ENCODE data around the gene ECM2.

Gene ECM2

DNA sequence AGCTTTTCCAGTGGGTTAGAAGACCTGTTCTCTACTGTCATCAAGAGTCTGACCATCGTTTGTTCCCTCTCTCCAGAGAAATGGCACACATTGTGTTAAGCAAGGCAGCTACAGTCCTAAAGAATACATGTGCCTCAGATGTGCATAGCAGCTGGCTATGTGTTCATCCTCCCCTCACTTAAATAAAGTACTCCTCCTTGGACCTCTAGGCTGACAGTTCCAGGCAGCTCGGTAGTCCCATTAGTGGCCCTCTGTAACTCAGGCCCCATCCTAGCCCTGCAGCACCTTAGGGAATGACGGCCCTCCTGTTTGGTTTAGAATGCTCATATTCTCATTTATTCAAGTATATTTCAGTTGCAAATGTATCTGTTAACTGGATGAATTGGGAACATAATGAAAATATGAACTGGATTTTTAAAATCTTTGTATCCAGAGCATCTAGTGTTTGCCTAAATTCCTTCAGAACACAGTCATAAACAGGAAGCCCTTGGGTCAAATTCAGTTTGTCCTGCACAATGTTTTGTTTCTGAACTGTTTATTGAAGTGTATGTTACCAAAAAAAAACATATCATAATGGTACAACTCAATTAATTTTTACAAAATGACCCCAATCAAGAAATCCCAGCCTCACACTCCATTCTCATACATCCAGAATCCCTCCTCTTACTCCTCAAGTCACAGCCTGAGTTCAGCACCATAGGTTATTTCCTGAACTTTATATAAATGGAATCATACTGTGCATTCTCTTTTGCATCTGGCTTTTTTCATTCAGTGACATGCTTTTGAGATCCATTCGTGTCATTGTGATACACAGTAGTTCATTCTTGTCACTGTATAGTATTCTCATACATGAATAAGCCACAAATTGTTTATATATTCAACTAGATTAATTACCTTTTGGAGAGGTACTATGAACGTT lies 51.9 kb downstream of the ECM2 start:
- 95 to 100% methylated on average over 2 of the region's 5 CpGs for WGBS, 2 experiments (ENCODE audit: insufficient coverage in 2 of 2)
- peaks cover 21% of the 10 kb centered on the region for H3K4me1 ChIP-seq (ENCODE audit: control insufficient read depth, insufficient read depth, low read length, poor library complexity, severe bottlenecking)
- no peaks in the 10 kb centered on the region for H3K36me3 ChIP-seq (ENCODE audit: control insufficient read depth, insufficient read depth, low read length)
- no peak overlapping the region for H3K27ac ChIP-seq (ENCODE audit: low read depth, low read length, severe bottlenecking)
- H3K4me3 ChIP-seq (ENCODE audit: extremely low read depth, insufficient read depth, low read length, poor library complexity, severe bottlenecking), result no peak overlapping the region
- no peaks in the 10 kb centered on the region for H3K9me3 ChIP-seq (ENCODE audit: control insufficient read depth, low read length)

- no peak overlapping the region for H3K4me3 ChIP-seq (ENCODE audit: extremely low read depth, insufficient read depth, low read length, poor library complexity, severe bottlenecking)
- peaks cover 20% of the 10 kb centered on the region for H3K4me1 ChIP-seq (ENCODE audit: control insufficient read depth, insufficient read depth, low read length, poor library complexity, severe bottlenecking)
- no peaks in the 10 kb centered on the region for H3K9me3 ChIP-seq (ENCODE audit: control insufficient read depth, low read length)
- H3K36me3 ChIP-seq (ENCODE audit: control insufficient read depth, insufficient read depth, low read length), result no peaks in the 10 kb centered on the region
- no peak overlapping the region for H3K27ac ChIP-seq (ENCODE audit: low read depth, low read length, severe bottlenecking)
Measured at GRCh38 chr9:92482805-92483204, 53.0 kb downstream of the ECM2 start.

DNA sequence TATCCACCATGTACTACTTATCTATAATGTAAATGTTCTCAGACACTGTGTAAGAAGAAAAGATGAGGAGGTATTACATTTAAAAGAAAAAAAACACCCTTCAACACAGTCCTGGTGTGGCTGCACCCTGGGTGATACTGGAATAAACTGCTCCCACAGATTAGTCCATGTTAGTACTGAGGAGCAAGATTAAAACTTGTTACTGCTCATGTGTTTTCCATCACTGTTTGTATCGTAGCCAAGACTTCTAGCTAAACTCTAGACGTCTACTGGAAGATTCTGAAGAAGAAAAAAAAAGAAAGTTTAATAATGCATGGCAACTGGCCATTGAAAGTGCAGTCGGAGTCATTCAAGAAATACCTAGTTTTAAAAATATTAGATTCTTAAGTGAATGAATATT lies 53.5 kb downstream of the ECM2 start, which contains the start of gene ASPN:
TSS of gene ASPN (minus strand) at position 178 of the 400 bp plus-strand sequence.
- Histone ChIP-seq H3K4me1 (ENCODE audit: control insufficient read depth, insufficient read depth, low read length, poor library complexity, severe bottlenecking) (peaks cover 20% of the 10 kb centered on the region), H3K27ac (ENCODE audit: low read depth, low read length, severe bottlenecking) (no peak within 1 kb of the TSS), H3K4me3 (ENCODE audit: extremely low read depth, insufficient read depth, low read length, poor library complexity, severe bottlenecking) (no peak within 1 kb of the TSS), H3K9me3 (ENCODE audit: control insufficient read depth, low read length) (no peaks in the 10 kb centered on the region), H3K36me3 (ENCODE audit: control insufficient read depth, insufficient read depth, low read length) (no peaks in the 10 kb centered on the region)
- WGBS, 2 experiments (ENCODE audit: insufficient coverage in 2 of 2), result 88 to 100% methylated on average over 1 to 2 of the region's 3 CpGs

GRCh38 chr9:92480986-92481633 lies 54.7 kb downstream of the ECM2 start:
- Histone ChIP-seq H3K4me3 (ENCODE audit: extremely low read depth, insufficient read depth, low read length, poor library complexity, severe bottlenecking) (no peak overlapping the region), H3K27ac (ENCODE audit: low read depth, low read length, severe bottlenecking) (peak overlapping the region; percentile 76), H3K36me3 (ENCODE audit: control insufficient read depth, insufficient read depth, low read length) (no peaks in the 10 kb centered on the region), H3K4me1 (ENCODE audit: control insufficient read depth, insufficient read depth, low read length, poor library complexity, severe bottlenecking) (peaks cover 20% of the 10 kb centered on the region), H3K9me3 (ENCODE audit: control insufficient read depth, low read length) (no peaks in the 10 kb centered on the region)
- no CpG with 5 or more reads among the region's 2 CpGs for WGBS, 2 experiments (ENCODE audit: insufficient coverage in 2 of 2)

DNA sequence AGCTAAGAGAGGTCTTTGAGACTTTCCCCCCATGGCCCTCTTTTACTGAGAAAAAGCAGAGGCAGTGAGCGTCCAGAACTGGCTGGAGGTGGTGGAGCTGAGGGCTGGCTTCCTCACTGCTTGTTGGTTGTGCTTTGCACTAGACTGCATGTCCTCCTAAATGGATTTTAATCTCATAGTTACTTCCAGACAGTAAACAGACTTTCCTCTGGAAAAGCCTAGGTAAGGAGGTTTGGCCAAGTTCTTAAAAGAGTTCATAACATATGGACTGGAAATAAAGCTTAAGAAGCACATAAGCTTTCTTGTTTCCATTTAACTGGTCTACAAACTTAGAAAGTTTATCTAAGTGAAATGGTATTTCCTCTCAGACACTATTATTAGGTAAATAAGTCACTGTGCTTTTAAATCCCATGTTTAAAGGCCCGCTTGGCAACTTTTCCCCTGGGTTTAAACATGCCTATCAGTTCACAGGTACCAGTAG lies 55.5 kb downstream of the ECM2 start:
- no peaks in the 10 kb centered on the region for H3K36me3 ChIP-seq (ENCODE audit: control insufficient read depth, insufficient read depth, low read length)
- no peak overlapping the region for H3K4me3 ChIP-seq (ENCODE audit: extremely low read depth, insufficient read depth, low read length, poor library complexity, severe bottlenecking)
- H3K4me1 ChIP-seq (ENCODE audit: control insufficient read depth, insufficient read depth, low read length, poor library complexity, severe bottlenecking), result peaks cover 20% of the 10 kb centered on the region
- 71% methylated on average over 1 of the region's 2 CpGs; no CpG with 5 or more reads in 1 of the 2 experiments for WGBS, 2 experiments (ENCODE audit: insufficient coverage in 2 of 2)
- H3K9me3 ChIP-seq (ENCODE audit: control insufficient read depth, low read length), result no peaks in the 10 kb centered on the region
- H3K27ac ChIP-seq (ENCODE audit: low read depth, low read length, severe bottlenecking), result peak overlapping the region; percentile 76

DNA sequence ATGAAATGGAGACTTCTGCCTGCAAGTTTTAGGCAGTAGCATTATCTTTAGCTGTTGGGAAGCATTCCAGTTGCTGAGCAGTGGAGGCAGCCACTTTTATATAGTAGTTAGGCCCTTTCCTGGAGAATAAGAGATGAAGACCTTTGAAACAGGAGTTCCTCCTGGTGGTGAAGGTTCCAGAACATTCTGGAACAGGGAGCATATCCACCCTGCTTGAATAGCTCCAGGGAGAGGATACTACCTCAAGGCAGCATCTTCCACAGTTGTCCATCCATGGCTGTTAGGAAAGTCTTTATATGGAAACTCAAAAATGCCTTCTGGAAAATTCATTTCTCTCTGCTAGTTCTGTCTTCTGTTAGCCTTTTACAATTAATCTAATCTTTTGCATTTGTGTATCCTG lies 56.4 kb downstream of the ECM2 start:
- Histone ChIP-seq H3K36me3 (ENCODE audit: control insufficient read depth, insufficient read depth, low read length) (no peaks in the 10 kb centered on the region), H3K9me3 (ENCODE audit: control insufficient read depth, low read length) (no peaks in the 10 kb centered on the region), H3K4me1 (ENCODE audit: control insufficient read depth, insufficient read depth, low read length, poor library complexity, severe bottlenecking) (peaks cover 20% of the 10 kb centered on the region), H3K4me3 (ENCODE audit: extremely low read depth, insufficient read depth, low read length, poor library complexity, severe bottlenecking) (no peak overlapping the region), H3K27ac (ENCODE audit: low read depth, low read length, severe bottlenecking) (no peak overlapping the region)

GRCh38 chr9:92478783-92479182 lies 57.0 kb downstream of the ECM2 start:
- WGBS, 2 experiments (ENCODE audit: insufficient coverage in 2 of 2), result 100% methylated on average over 5 to 6 of the region's 7 CpGs
- H3K4me1 ChIP-seq (ENCODE audit: control insufficient read depth, insufficient read depth, low read length, poor library complexity, severe bottlenecking), result peaks cover 20% of the 10 kb centered on the region
- H3K27ac ChIP-seq (ENCODE audit: low read depth, low read length, severe bottlenecking), result no peak overlapping the region
- no peaks in the 10 kb centered on the region for H3K9me3 ChIP-seq (ENCODE audit: control insufficient read depth, low read length)
- no peaks in the 10 kb centered on the region for H3K36me3 ChIP-seq (ENCODE audit: control insufficient read depth, insufficient read depth, low read length)
- no peak overlapping the region for H3K4me3 ChIP-seq (ENCODE audit: extremely low read depth, insufficient read depth, low read length, poor library complexity, severe bottlenecking)

GRCh38 chr9:92476962-92477361 lies 58.8 kb downstream of the ECM2 start:
- no peak overlapping the region for H3K27ac ChIP-seq (ENCODE audit: low read depth, low read length, severe bottlenecking)
- H3K36me3 ChIP-seq (ENCODE audit: control insufficient read depth, insufficient read depth, low read length), result no peaks in the 10 kb centered on the region
- no peaks in the 10 kb centered on the region for H3K9me3 ChIP-seq (ENCODE audit: control insufficient read depth, low read length)
- WGBS, 2 experiments (ENCODE audit: insufficient coverage in 2 of 2), result 100% methylated on average over 1 of the region's 1 CpG; no CpG with 5 or more reads in 1 of the 2 experiments
- no peak overlapping the region for H3K4me3 ChIP-seq (ENCODE audit: extremely low read depth, insufficient read depth, low read length, poor library complexity, severe bottlenecking)
- peaks cover 20% of the 10 kb centered on the region for H3K4me1 ChIP-seq (ENCODE audit: control insufficient read depth, insufficient read depth, low read length, poor library complexity, severe bottlenecking)

DNA sequence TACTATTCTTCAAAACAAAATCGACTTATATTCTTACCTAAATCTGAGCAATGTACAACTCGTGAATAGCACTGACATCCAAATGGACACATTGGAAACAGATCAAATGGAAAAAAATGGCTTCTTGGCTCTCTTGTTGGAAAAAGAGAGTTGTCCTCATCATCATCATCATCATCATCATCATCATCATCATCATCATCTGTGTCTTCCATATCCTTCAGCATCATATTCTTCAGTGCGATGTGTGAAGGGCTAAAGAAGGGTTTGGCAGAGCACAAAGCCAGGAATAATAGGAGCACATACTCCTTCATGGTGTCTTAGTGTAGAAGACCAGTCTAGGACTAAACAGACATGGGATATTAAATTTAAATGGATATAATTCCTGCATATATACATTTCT lies 61.2 kb downstream of the ECM2 start:
- H3K4me3 ChIP-seq (ENCODE audit: extremely low read depth, insufficient read depth, low read length, poor library complexity, severe bottlenecking), result no peak overlapping the region
- no peaks in the 10 kb centered on the region for H3K36me3 ChIP-seq (ENCODE audit: control insufficient read depth, insufficient read depth, low read length)
- no peaks in the 10 kb centered on the region for H3K9me3 ChIP-seq (ENCODE audit: control insufficient read depth, low read length)
- H3K4me1 ChIP-seq (ENCODE audit: control insufficient read depth, insufficient read depth, low read length, poor library complexity, severe bottlenecking), result peaks cover 1% of the 10 kb centered on the region
- WGBS, 2 experiments (ENCODE audit: insufficient coverage in 2 of 2), result 100% methylated on average over 2 of the region's 3 CpGs
- no peak overlapping the region for H3K27ac ChIP-seq (ENCODE audit: low read depth, low read length, severe bottlenecking)

GRCh38 chr9:92468206-92468605 lies 67.6 kb downstream of the ECM2 start:
- Histone ChIP-seq H3K9me3 (ENCODE audit: control insufficient read depth, low read length) (no peaks in the 10 kb centered on the region), H3K27ac (ENCODE audit: low read depth, low read length, severe bottlenecking) (no peak overlapping the region), H3K36me3 (ENCODE audit: control insufficient read depth, insufficient read depth, low read length) (no peaks in the 10 kb centered on the region), H3K4me1 (ENCODE audit: control insufficient read depth, insufficient read depth, low read length, poor library complexity, severe bottlenecking) (peaks cover 20% of the 10 kb centered on the region), H3K4me3 (ENCODE audit: extremely low read depth, insufficient read depth, low read length, poor library complexity, severe bottlenecking) (no peak overlapping the region)
- WGBS, 2 experiments (ENCODE audit: insufficient coverage in 2 of 2), result 90 to 100% methylated on average over 1 to 2 of the region's 2 CpGs

DNA sequence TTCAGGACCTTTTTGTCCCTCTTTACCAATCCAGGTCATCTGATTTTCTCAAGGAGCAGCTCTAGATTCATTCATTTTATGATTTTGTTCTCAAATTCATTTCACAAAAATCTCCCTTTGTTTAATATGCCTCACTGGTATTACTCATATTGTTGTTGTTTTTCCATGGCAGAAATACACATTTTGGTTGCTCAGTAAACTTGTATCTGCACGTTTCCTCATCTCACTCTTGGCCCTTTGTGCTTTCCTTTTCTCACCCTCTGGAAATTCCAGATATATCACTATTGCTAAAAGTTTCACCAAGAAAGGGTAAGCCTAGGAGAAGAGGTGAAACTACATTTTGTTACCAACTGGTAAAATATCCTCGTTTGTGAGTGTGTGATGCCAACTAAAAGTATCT lies 68.3 kb downstream of the ECM2 start:
- Histone ChIP-seq H3K4me1 (ENCODE audit: control insufficient read depth, insufficient read depth, low read length, poor library complexity, severe bottlenecking) (peaks cover 25% of the 10 kb centered on the region), H3K4me3 (ENCODE audit: extremely low read depth, insufficient read depth, low read length, poor library complexity, severe bottlenecking) (no peak overlapping the region), H3K27ac (ENCODE audit: low read depth, low read length, severe bottlenecking) (no peak overlapping the region), H3K36me3 (ENCODE audit: control insufficient read depth, insufficient read depth, low read length) (no peaks in the 10 kb centered on the region), H3K9me3 (ENCODE audit: control insufficient read depth, low read length) (no peaks in the 10 kb centered on the region)
- WGBS, 2 experiments (ENCODE audit: insufficient coverage in 2 of 2), result 100% methylated on average over 1 to 2 of the region's 2 CpGs

All from mesodermal cell (in vitro differentiated cells).